T-helper 17 cell (primary cell): ENCODE results near the gene OLFML2B. TPM values are rescaled to one million over a fixed set of nuclear protein-coding genes. Genes with fewer than 3 reads are reported as not detected.
"Not testable (repeated sequence)": the region's sequence is repeated elsewhere in the genome, so short reads cannot be mapped to it uniquely, and the experiment has no call there.

Source experiments
- ATAC-seq: fragments of 150-1000 bp; cut with Tn5 transposase; 2 replicates; pipeline ENCODE4 v1.10.0; 2021; ENCODE audit warnings: mild to moderate bottlenecking, moderate library complexity
- DNase-seq, 3 donors: peaks; one replicate each; pipeline versions ENCODE4 v3.0.0 to v3.0.0-alpha.2; 2020 to 2021
- H3K9me3 ChIP-seq: one replicate; pipeline ENCODE4 v1.7.0; 2013; ENCODE audit warnings: low read length, mild to moderate bottlenecking; ENCODE audit not compliant: control insufficient read depth, poor library complexity, severe bottlenecking
- H3K27ac Mint-ChIP-seq: one replicate; pipeline ENCODE4 v1.8.0; 2022; ENCODE audit warnings: mild to moderate bottlenecking, moderate library complexity, mixed read lengths
- H3K27me3 Mint-ChIP-seq: one replicate; pipeline ENCODE4 v1.8.0; 2022; ENCODE audit warnings: mixed read lengths
- H3K36me3 Mint-ChIP-seq: one replicate; pipeline ENCODE4 v1.8.0; 2022; ENCODE audit warnings: low read depth, mixed read lengths
- H3K4me1 Mint-ChIP-seq: one replicate; pipeline ENCODE4 v1.8.0; 2022; ENCODE audit warnings: mild to moderate bottlenecking, mixed read lengths
- H3K4me3 Mint-ChIP-seq: one replicate; pipeline ENCODE4 v1.8.0; 2022; ENCODE audit warnings: mild to moderate bottlenecking, moderate library complexity, mixed read lengths
- total RNA-seq, 4 donors: library from RNA in 2 of 4; stranded (reverse) in 2 of 4; gene quantifications; one replicate each; pipeline ENCODE4 v1.2.3 and lab custom pipeline; 2022 to 2026

The OLFML2B gene
- total RNA-seq, 2 donors from 2014 or later, result not detected

- ATAC-seq, result no peak
- Mint-ChIP-seq H3K36me3 (no peaks in the 10 kb centered on the region), H3K4me1 (peaks cover 3% of the 10 kb centered on the region)
Observed at GRCh38 chr1:162056579-162056978, 32.9 kb upstream of the OLFML2B start.

GRCh38 chr1:162056043-162056442 is 32.4 kb upstream of the OLFML2B start:
- H3K4me1 Mint-ChIP-seq, result peaks cover 3% of the 10 kb centered on the region
- no peak overlapping the region for H3K4me3 Mint-ChIP-seq
- H3K27ac Mint-ChIP-seq, result no peak overlapping the region
- H3K27me3 Mint-ChIP-seq, result peaks cover 49% of the 10 kb centered on the region
- ATAC-seq (peak; percentile 72), DNase-seq (peak in 1 of 3 donors; percentile 15)
- H3K9me3 ChIP-seq, result no peaks in the 10 kb centered on the region
- no peaks in the 10 kb centered on the region for H3K36me3 Mint-ChIP-seq

More at GRCh38 chr1:162056579-162056978, 32.9 kb upstream of the OLFML2B start:
- Mint-ChIP-seq H3K27me3 (peaks cover 51% of the 10 kb centered on the region), H3K4me3 (no peak overlapping the region), H3K27ac (no peak overlapping the region)
- DNase-seq, result no peak
- no peaks in the 10 kb centered on the region for H3K9me3 ChIP-seq

- ATAC-seq (no peak), DNase-seq (no peak)
- peaks cover 41% of the 10 kb centered on the region for H3K27me3 Mint-ChIP-seq
- peaks cover 3% of the 10 kb centered on the region for H3K4me1 Mint-ChIP-seq
- no peak overlapping the region for H3K27ac Mint-ChIP-seq
- no peak overlapping the region for H3K4me3 Mint-ChIP-seq
- H3K36me3 Mint-ChIP-seq, result no peaks in the 10 kb centered on the region
- H3K9me3 ChIP-seq, result no peaks in the 10 kb centered on the region
Observed at GRCh38 chr1:162055062-162055461, 31.4 kb upstream of the OLFML2B start.

- H3K4me3 Mint-ChIP-seq, H3K4me1 Mint-ChIP-seq, ATAC-seq, H3K36me3 Mint-ChIP-seq, DNase-seq, H3K27ac Mint-ChIP-seq, H3K9me3 ChIP-seq: not testable (repeated sequence)
- H3K27me3 Mint-ChIP-seq, result peaks cover 33% of the 10 kb centered on the region
Observed at GRCh38 chr1:162053949-162054348, 30.3 kb upstream of the OLFML2B start.

- no peaks in the 10 kb centered on the region for H3K36me3 Mint-ChIP-seq
- no peaks in the 10 kb centered on the region for H3K4me1 Mint-ChIP-seq
- H3K27ac Mint-ChIP-seq, result no peak overlapping the region
- no peaks in the 10 kb centered on the region for H3K9me3 ChIP-seq
- no peak overlapping the region for H3K4me3 Mint-ChIP-seq
- H3K27me3 Mint-ChIP-seq, result peaks cover under 1% of the 10 kb centered on the region
- DNase-seq (no peak), ATAC-seq (no peak)
Observed at GRCh38 chr1:162046921-162047320, 23.3 kb upstream of the OLFML2B start.

GRCh38 chr1:162042361-162042760 is 18.7 kb upstream of the OLFML2B start:
- no peaks in the 10 kb centered on the region for H3K9me3 ChIP-seq
- H3K27me3 Mint-ChIP-seq, result peaks cover 35% of the 10 kb centered on the region
- ATAC-seq (no peak), DNase-seq (no peak)
- no peak overlapping the region for H3K27ac Mint-ChIP-seq
- no peaks in the 10 kb centered on the region for H3K4me1 Mint-ChIP-seq
- H3K36me3 Mint-ChIP-seq, result no peaks in the 10 kb centered on the region
- H3K4me3 Mint-ChIP-seq, result no peak overlapping the region

GRCh38 chr1:162040657-162041056 is 17.0 kb upstream of the OLFML2B start:
- ATAC-seq, result no peak
- peaks cover 3% of the 10 kb centered on the region for H3K4me1 Mint-ChIP-seq
- H3K36me3 Mint-ChIP-seq, result no peaks in the 10 kb centered on the region
- no peaks in the 10 kb centered on the region for H3K9me3 ChIP-seq
- peaks cover 38% of the 10 kb centered on the region for H3K27me3 Mint-ChIP-seq
- no peak for DNase-seq
- H3K27ac Mint-ChIP-seq, result no peak overlapping the region
- H3K4me3 Mint-ChIP-seq, result no peak overlapping the region

GRCh38 chr1:162040001-162040400 is 16.3 kb upstream of the OLFML2B start:
- ATAC-seq (no peak), DNase-seq (no peak)
- Mint-ChIP-seq H3K4me3 (no peak overlapping the region), H3K36me3 (no peaks in the 10 kb centered on the region), H3K4me1 (peaks cover 3% of the 10 kb centered on the region), H3K27ac (no peak overlapping the region), H3K27me3 (peaks cover 43% of the 10 kb centered on the region)
- H3K9me3 ChIP-seq, result no peaks in the 10 kb centered on the region

GRCh38 chr1:162038624-162039023 is 15.0 kb upstream of the OLFML2B start:
- H3K9me3 ChIP-seq, result no peaks in the 10 kb centered on the region
- ATAC-seq (no peak), DNase-seq (no peak)
- Mint-ChIP-seq H3K4me3 (no peak overlapping the region), H3K27me3 (peaks cover 57% of the 10 kb centered on the region), H3K36me3 (no peaks in the 10 kb centered on the region), H3K4me1 (peaks cover 3% of the 10 kb centered on the region), H3K27ac (no peak overlapping the region)

- no peak overlapping the region for H3K27ac Mint-ChIP-seq
- H3K27me3 Mint-ChIP-seq, result peaks cover 81% of the 10 kb centered on the region
- H3K9me3 ChIP-seq, result no peaks in the 10 kb centered on the region
- no peak for ATAC-seq
- peaks cover 2% of the 10 kb centered on the region for H3K36me3 Mint-ChIP-seq
- peaks cover 7% of the 10 kb centered on the region for H3K4me1 Mint-ChIP-seq
- no peak for DNase-seq
- H3K4me3 Mint-ChIP-seq, result no peak overlapping the region
Observed at GRCh38 chr1:162036163-162036562, 12.5 kb upstream of the OLFML2B start.

GRCh38 chr1:162035241-162035640 is 11.6 kb upstream of the OLFML2B start:
- Mint-ChIP-seq H3K4me1 (peaks cover 8% of the 10 kb centered on the region), H3K36me3 (peaks cover 7% of the 10 kb centered on the region), H3K27me3 (peaks cover 81% of the 10 kb centered on the region), H3K27ac (no peak overlapping the region), H3K4me3 (no peak overlapping the region)
- ATAC-seq (no peak), DNase-seq (no peak)
- H3K9me3 ChIP-seq, result no peaks in the 10 kb centered on the region

- Mint-ChIP-seq H3K36me3 (peaks cover 11% of the 10 kb centered on the region), H3K27ac (no peak overlapping the region), H3K4me3 (no peak overlapping the region), H3K27me3 (peaks cover 72% of the 10 kb centered on the region), H3K4me1 (peaks cover 8% of the 10 kb centered on the region)
- DNase-seq, result no peak
- no peaks in the 10 kb centered on the region for H3K9me3 ChIP-seq
- ATAC-seq, result no peak
Observed at GRCh38 chr1:162033428-162033827, 9.8 kb upstream of the OLFML2B start.

GRCh38 chr1:162030759-162031280 is 7.2 kb upstream of the OLFML2B start:
- H3K4me1 Mint-ChIP-seq, result peaks cover 5% of the 10 kb centered on the region
- DNase-seq (no peak), ATAC-seq (no peak)
- H3K27ac Mint-ChIP-seq, result no peak overlapping the region
- no peaks in the 10 kb centered on the region for H3K9me3 ChIP-seq
- peaks cover 11% of the 10 kb centered on the region for H3K36me3 Mint-ChIP-seq
- H3K4me3 Mint-ChIP-seq, result no peak overlapping the region
- H3K27me3 Mint-ChIP-seq, result peaks cover 84% of the 10 kb centered on the region

GRCh38 chr1:162029157-162029556 is 5.5 kb upstream of the OLFML2B start:
- Mint-ChIP-seq H3K36me3 (peaks cover 11% of the 10 kb centered on the region), H3K27me3 (peaks cover 83% of the 10 kb centered on the region), H3K4me3 (no peak overlapping the region), H3K4me1 (peaks cover 8% of the 10 kb centered on the region), H3K27ac (no peak overlapping the region)
- H3K9me3 ChIP-seq, result no peaks in the 10 kb centered on the region
- no peak for DNase-seq
- no peak for ATAC-seq
